HL-60 (cell line): ENCODE results near the gene C5orf58.

Experiments
- DNase-seq, 2 experiments: peaks; one replicate each; pipeline ENCODE4 v3.0.0-alpha.2; 2010 to 2020; ENCODE audit warnings: low read depth in 1 of 2, low spot score in 1 of 2
- H3K27ac ChIP-seq: fragments of 250-450 bp; sonication (Bioruptor Pico); replicated peaks from 2 replicates; pipeline ENCODE4 v1.5.1; 2020; ENCODE audit warnings: mild to moderate bottlenecking, moderate library complexity
- H3K27me3 ChIP-seq: fragments of 250-450 bp; sonication (Bioruptor Pico); 2 replicates; pipeline ENCODE4 v1.5.1; 2021; ENCODE audit warnings: mild to moderate bottlenecking, moderate library complexity; ENCODE audit not compliant: insufficient read depth, poor library complexity, severe bottlenecking
- H3K4me3 ChIP-seq: replicated peaks from 2 replicates; pipeline ENCODE4 v1.5.1; 2011; ENCODE audit warnings: mild to moderate bottlenecking, control low read depth, low read length; ENCODE audit not compliant: insufficient read depth
- GABPA ChIP-seq: IDR thresholded peaks from 2 replicates; pipeline ENCODE4 v1.6.1; 2012; ENCODE audit warnings: low read depth
- POLR2AphosphoS5 ChIP-seq: IDR thresholded peaks from 2 replicates; pipeline ENCODE4 v1.6.1; 2012; ENCODE audit warnings: low read depth
- SPI1 ChIP-seq: IDR thresholded peaks from 2 replicates; pipeline ENCODE4 v1.6.1; 2012; ENCODE audit warnings: low read depth, mild to moderate bottlenecking, borderline replicate concordance
- TF ChIP-seq, protein P1 (sequence below): IDR thresholded peaks from one replicate; pipeline ENCODE4 v1.5.1; 2011; ENCODE audit warnings: low read length, control low read depth, inconsistent platforms; ENCODE audit not compliant: insufficient read depth
- TF ChIP-seq, protein P2 (sequence below): IDR thresholded peaks from 2 replicates; pipeline ENCODE4 v1.6.1; 2012; ENCODE audit warnings: low read depth; ENCODE audit not compliant: insufficient replicate concordance

The C5orf58 gene

DNA sequence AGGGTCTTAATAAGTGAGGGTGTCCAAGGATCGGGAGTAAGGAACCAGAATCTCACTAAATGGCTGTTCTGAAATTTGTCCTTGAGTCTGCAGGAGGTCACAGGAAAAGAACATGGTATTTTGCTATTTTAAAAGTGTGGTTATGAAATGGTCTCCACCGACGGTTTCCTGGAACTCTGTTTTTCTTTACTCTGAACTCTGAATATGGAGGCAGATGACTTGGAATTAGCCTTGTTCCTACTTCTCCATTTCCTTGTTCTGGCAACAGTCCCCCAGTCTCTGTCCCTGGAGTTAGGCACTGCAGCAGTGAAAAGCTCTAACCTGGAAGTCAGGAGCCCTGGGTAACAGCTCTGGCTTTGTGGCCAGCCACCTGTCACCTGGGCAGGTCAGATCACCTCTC is 46.6 kb upstream of the C5orf58 start:
- H3K4me3 ChIP-seq, result no peak overlapping the region
- DNase-seq, result no peak
- H3K27me3 ChIP-seq, result no peaks in the 10 kb centered on the region
- TF ChIP-seq, protein P1, sequence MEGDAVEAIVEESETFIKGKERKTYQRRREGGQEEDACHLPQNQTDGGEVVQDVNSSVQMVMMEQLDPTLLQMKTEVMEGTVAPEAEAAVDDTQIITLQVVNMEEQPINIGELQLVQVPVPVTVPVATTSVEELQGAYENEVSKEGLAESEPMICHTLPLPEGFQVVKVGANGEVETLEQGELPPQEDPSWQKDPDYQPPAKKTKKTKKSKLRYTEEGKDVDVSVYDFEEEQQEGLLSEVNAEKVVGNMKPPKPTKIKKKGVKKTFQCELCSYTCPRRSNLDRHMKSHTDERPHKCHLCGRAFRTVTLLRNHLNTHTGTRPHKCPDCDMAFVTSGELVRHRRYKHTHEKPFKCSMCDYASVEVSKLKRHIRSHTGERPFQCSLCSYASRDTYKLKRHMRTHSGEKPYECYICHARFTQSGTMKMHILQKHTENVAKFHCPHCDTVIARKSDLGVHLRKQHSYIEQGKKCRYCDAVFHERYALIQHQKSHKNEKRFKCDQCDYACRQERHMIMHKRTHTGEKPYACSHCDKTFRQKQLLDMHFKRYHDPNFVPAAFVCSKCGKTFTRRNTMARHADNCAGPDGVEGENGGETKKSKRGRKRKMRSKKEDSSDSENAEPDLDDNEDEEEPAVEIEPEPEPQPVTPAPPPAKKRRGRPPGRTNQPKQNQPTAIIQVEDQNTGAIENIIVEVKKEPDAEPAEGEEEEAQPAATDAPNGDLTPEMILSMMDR, result no peak
- TF ChIP-seq GABPA (no peak), SPI1 (no peak), POLR2AphosphoS5 (no peak)
- TF ChIP-seq, protein P2, sequence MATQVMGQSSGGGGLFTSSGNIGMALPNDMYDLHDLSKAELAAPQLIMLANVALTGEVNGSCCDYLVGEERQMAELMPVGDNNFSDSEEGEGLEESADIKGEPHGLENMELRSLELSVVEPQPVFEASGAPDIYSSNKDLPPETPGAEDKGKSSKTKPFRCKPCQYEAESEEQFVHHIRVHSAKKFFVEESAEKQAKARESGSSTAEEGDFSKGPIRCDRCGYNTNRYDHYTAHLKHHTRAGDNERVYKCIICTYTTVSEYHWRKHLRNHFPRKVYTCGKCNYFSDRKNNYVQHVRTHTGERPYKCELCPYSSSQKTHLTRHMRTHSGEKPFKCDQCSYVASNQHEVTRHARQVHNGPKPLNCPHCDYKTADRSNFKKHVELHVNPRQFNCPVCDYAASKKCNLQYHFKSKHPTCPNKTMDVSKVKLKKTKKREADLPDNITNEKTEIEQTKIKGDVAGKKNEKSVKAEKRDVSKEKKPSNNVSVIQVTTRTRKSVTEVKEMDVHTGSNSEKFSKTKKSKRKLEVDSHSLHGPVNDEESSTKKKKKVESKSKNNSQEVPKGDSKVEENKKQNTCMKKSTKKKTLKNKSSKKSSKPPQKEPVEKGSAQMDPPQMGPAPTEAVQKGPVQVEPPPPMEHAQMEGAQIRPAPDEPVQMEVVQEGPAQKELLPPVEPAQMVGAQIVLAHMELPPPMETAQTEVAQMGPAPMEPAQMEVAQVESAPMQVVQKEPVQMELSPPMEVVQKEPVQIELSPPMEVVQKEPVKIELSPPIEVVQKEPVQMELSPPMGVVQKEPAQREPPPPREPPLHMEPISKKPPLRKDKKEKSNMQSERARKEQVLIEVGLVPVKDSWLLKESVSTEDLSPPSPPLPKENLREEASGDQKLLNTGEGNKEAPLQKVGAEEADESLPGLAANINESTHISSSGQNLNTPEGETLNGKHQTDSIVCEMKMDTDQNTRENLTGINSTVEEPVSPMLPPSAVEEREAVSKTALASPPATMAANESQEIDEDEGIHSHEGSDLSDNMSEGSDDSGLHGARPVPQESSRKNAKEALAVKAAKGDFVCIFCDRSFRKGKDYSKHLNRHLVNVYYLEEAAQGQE, result no peak
- no peak overlapping the region for H3K27ac ChIP-seq

DNA sequence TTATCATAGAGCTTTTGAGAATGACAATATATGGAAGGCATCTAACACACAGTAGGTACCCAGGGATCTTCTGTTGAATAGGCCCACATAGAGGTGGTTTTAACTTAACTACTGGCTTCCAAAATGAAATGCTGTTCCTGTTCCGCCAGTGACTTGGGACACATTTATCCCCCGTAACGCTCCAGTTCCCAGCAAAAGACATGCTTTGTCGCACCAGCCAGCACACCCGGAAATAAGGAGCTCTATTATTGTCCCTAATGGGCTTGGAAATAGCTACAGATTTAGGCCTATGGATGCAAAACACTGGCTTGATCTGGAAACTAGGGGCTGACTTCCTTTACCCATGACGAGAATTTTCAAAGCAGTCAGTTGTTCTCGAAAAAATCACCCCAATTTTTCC is 45.9 kb upstream of the C5orf58 start:
- TF ChIP-seq POLR2AphosphoS5 (no peak), GABPA (no peak), SPI1 (no peak)
- TF ChIP-seq, protein P2, result no peak
- TF ChIP-seq, protein P1, result no peak
- H3K27ac ChIP-seq, result no peak overlapping the region
- no peak overlapping the region for H3K4me3 ChIP-seq
- no peaks in the 10 kb centered on the region for H3K27me3 ChIP-seq
- DNase-seq, result no peak

DNA sequence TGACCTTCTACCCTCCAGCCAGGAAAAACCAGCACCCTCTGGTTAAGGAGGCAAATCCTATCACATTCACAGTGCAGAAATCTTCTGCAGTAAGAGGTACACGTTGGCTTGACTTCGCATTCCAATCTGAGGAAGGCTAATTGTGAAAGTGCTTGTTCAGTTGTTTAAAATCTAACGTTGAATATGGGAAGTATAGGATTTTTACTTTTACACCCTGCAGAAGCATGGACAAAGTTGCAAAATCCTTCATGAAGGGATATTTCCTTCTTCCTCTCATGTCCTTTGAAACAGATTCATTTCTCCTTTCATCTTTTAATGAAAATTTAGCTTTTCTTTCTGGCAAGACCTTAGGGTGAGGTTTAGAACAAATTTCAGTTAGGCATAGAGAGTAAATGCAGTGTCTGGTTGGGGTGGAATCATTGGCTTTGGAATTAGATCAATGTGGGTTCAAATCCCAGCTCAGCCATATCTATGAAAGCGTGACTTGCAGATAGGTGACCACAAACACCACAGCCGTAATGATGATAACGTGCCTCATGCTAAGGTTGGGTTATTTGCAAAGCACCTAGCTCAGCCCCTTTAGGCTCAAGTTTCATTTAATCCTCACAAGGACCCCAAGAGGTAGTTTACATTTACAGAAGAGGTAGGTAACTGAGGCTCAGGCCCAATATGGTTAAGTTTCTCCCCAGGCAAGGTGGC is 42.2 kb upstream of the C5orf58 start:
- no peaks in the 10 kb centered on the region for H3K27me3 ChIP-seq
- no peak for DNase-seq
- no peak for TF ChIP-seq GABPA
- TF ChIP-seq, protein P2, result no peak
- TF ChIP-seq, protein P1, result no peak
- no peak for TF ChIP-seq SPI1
- no peak for TF ChIP-seq POLR2AphosphoS5
- H3K27ac ChIP-seq, result no peak overlapping the region
- H3K4me3 ChIP-seq, result no peak overlapping the region
